Mammary epithelial cell (primary cell): ENCODE results near the gene VAPA.

ENCODE experiments used
- EZH2 ChIP-seq: IDR thresholded peaks from 2 replicates; pipeline ENCODE4 v1.6.1; 2012; ENCODE audit warnings: low read length, inconsistent platforms, borderline replicate concordance
- TF ChIP-seq, protein P1 (sequence below), 2 donors: IDR thresholded peaks in 1 of 2; conservative IDR thresholded peaks in 1 of 2; 2 replicates each; pipeline ENCODE4 v1.5.1; 2011 to 2012; ENCODE audit warnings: inconsistent platforms in 2 of 2, low read length in 2 of 2, mild to moderate bottlenecking in 2 of 2, control low read depth in 1 of 2, low read depth in 1 of 2; ENCODE audit not compliant: insufficient read depth in 1 of 2; ENCODE audit errors: extremely low read depth in 1 of 2

GRCh38 chr18:9898792-9899549, 14.8 kb upstream of the VAPA start:
- TF ChIP-seq, protein P1, sequence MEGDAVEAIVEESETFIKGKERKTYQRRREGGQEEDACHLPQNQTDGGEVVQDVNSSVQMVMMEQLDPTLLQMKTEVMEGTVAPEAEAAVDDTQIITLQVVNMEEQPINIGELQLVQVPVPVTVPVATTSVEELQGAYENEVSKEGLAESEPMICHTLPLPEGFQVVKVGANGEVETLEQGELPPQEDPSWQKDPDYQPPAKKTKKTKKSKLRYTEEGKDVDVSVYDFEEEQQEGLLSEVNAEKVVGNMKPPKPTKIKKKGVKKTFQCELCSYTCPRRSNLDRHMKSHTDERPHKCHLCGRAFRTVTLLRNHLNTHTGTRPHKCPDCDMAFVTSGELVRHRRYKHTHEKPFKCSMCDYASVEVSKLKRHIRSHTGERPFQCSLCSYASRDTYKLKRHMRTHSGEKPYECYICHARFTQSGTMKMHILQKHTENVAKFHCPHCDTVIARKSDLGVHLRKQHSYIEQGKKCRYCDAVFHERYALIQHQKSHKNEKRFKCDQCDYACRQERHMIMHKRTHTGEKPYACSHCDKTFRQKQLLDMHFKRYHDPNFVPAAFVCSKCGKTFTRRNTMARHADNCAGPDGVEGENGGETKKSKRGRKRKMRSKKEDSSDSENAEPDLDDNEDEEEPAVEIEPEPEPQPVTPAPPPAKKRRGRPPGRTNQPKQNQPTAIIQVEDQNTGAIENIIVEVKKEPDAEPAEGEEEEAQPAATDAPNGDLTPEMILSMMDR (conservative IDR thresholded peaks at IDR 0.05 in 1 of 2, IDR thresholded peaks at IDR 0.05 in 1 of 2; ENCODE audit: extremely low read depth in 1 of 2, insufficient read depth in 1 of 2, low read depth in 1 of 2, low read length in 2 of 2), result no peak
- no peak for TF ChIP-seq EZH2
